Uterus (tissue), 4 donors: ENCODE results near the gene SELENOO. TPM values are rescaled to one million over a fixed set of nuclear protein-coding genes. Genes with fewer than 3 reads are reported as not detected.
A peak's percentile ranks its signal among the peaks of the same experiment; 100 is the strongest.

Source experiments
- DNase-seq, 2 donors: peaks; one replicate each; pipeline ENCODE4 v3.0.0-alpha.2; 2019 to 2020
- H3K27ac ChIP-seq, 2 donors: fragments of 200-600 bp; sonication (generic); 1 replicate in 1 of 2; 2 replicates in 1 of 2; pipeline ENCODE4 v1.5.1; 2016 to 2018
- H3K27me3 ChIP-seq, 2 donors: fragments of 200-600 bp; sonication (generic); one replicate each; pipeline ENCODE4 v1.5.1; 2018 to 2019; ENCODE audit warnings: control low read depth in 1 of 2
- H3K36me3 ChIP-seq, 2 donors: fragments of 200-600 bp; sonication (generic); one replicate each; pipeline ENCODE4 v1.5.1; 2019; ENCODE audit warnings: control low read depth in 1 of 2
- H3K4me1 ChIP-seq, 2 donors: fragments of 200-600 bp; sonication (generic); one replicate each; pipeline ENCODE4 v1.5.1; 2018 to 2019; ENCODE audit warnings: control low read depth in 1 of 2
- H3K4me3 ChIP-seq, 2 donors: fragments of 200-600 bp; sonication (generic); 1 replicate in 1 of 2; 2 replicates in 1 of 2; pipeline ENCODE4 v1.5.1; 2018 to 2019; ENCODE audit warnings: mild to moderate bottlenecking in 1 of 2
- H3K9me3 ChIP-seq, 2 donors: fragments of 200-600 bp; sonication (generic); one replicate each; pipeline ENCODE4 v1.5.1; 2019; ENCODE audit warnings: control low read depth in 1 of 2
- POLR2A ChIP-seq, 2 donors: fragments of 450-650 bp; IDR thresholded peaks; one replicate each; pipeline ENCODE4 v1.6.1; 2016; ENCODE audit warnings: antibody characterized with exemption in 2 of 2, mild to moderate bottlenecking in 1 of 2, moderate library complexity in 1 of 2
- intact Hi-C: fragments of 100-400 bp; cut with DNase I; formaldehyde crosslinking; loops from one replicate; pipeline ENCODE4 v1.15.1; 2023; ENCODE audit warnings: low total_unique reads
- total RNA-seq, 4 donors: library from RNA; depleted of rRNA in 3 of 4; stranded (reverse); fragments of >200 nt in 3 of 4; gene quantifications; one replicate each; pipeline versions ENCODE4 v1.1.0 to v1.2.4, GENCODE V29; 2014 to 2023
- TF ChIP-seq, protein P1 (sequence below), 4 experiments: fragments of 200-600 bp in 2 of 4; fragments of 450-650 bp in 2 of 4; sonication (generic) in 2 of 4; IDR thresholded peaks; one replicate each; pipeline ENCODE4 v1.5.1; 2016 to 2019; ENCODE audit warnings: antibody characterized with exemption in 4 of 4, mild to moderate bottlenecking in 2 of 4, moderate library complexity in 1 of 4
- donor health status: DM: yes; HTN: yes; CAD: no.

SELENOO gene
- total RNA-seq, 4 donors from 2014 or later: 1.5 to 22.1 (median 10.0) TPM

DNA sequence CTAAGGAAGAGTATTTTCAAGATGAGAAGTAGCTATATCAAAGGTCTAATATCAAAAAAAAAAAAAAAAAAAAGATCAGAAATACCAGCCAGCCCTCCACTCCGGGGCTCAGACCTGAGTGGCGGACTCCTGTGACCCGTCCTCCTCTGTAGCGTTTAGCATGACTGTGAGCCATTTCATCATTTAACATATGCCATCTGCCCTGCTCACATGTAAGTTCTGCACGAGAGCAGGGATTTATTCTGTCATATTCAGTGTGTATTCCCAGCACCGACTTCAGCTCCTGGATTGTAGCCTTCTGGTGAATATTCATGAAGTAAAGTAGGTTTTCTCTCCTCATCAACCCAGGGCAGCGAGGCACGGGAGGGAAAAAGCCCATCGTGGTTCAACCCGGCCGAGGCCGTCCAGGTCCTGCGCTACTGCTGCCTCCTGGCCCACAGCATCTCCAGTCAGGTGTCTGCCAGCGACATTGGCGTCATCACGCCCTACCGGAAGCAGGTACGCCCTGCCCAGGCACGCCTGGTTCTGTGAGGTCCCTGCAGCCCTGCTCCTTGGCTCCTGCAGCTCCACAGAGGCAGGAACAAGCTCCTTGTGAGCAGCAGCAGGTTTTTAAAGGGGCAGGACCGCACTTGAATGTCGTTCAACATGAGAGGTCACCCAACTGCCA, 43.0 kb upstream of the SELENOO start:
- no peak overlapping the region for H3K27ac ChIP-seq
- no peaks in the 10 kb centered on the region for H3K36me3 ChIP-seq
- H3K9me3 ChIP-seq: no peaks in the 10 kb centered on the region
- no peak for DNase-seq
- intact Hi-C loops: no loop called here
- no peaks in the 10 kb centered on the region for H3K27me3 ChIP-seq
- no peak overlapping the region for H3K4me3 ChIP-seq
- H3K4me1 ChIP-seq: no peaks in the 10 kb centered on the region
- TF ChIP-seq, protein P1, sequence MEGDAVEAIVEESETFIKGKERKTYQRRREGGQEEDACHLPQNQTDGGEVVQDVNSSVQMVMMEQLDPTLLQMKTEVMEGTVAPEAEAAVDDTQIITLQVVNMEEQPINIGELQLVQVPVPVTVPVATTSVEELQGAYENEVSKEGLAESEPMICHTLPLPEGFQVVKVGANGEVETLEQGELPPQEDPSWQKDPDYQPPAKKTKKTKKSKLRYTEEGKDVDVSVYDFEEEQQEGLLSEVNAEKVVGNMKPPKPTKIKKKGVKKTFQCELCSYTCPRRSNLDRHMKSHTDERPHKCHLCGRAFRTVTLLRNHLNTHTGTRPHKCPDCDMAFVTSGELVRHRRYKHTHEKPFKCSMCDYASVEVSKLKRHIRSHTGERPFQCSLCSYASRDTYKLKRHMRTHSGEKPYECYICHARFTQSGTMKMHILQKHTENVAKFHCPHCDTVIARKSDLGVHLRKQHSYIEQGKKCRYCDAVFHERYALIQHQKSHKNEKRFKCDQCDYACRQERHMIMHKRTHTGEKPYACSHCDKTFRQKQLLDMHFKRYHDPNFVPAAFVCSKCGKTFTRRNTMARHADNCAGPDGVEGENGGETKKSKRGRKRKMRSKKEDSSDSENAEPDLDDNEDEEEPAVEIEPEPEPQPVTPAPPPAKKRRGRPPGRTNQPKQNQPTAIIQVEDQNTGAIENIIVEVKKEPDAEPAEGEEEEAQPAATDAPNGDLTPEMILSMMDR (IDR thresholded peaks at IDR 0.05): no peak
- peak in 1 of 2 donors; percentile 10 for TF ChIP-seq POLR2A (IDR thresholded peaks at IDR 0.05)

DNA sequence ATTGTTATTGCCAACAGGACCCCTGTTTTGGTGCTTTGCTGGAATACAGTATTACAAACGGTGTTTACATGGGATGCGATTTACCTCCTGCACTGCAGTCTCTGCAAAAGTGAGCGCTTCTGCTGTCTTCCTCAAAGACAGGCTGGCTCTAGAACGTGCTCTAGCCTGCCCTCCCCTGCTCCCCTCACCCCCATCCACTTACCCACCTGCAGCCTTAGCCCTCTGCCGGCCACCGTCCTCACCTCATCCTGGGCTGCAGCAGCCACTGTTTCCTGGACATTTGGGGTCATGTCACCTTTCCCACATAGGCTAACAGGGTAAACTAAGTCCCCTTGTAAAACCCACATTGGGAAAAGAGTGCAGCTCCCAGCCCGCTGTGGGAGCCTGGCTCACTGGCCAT, 39.9 kb upstream of the SELENOO start:
- no peak overlapping the region for H3K27ac ChIP-seq
- no peak for TF ChIP-seq POLR2A (IDR thresholded peaks at IDR 0.05)
- TF ChIP-seq, protein P1 (IDR thresholded peaks at IDR 0.05): no peak
- H3K9me3 ChIP-seq: no peaks in the 10 kb centered on the region
- intact Hi-C loops: no loop called here
- DNase-seq: no peak
- no peak overlapping the region for H3K4me3 ChIP-seq
- no peaks in the 10 kb centered on the region for H3K4me1 ChIP-seq
- no peaks in the 10 kb centered on the region for H3K36me3 ChIP-seq
- no peaks in the 10 kb centered on the region for H3K27me3 ChIP-seq

DNA sequence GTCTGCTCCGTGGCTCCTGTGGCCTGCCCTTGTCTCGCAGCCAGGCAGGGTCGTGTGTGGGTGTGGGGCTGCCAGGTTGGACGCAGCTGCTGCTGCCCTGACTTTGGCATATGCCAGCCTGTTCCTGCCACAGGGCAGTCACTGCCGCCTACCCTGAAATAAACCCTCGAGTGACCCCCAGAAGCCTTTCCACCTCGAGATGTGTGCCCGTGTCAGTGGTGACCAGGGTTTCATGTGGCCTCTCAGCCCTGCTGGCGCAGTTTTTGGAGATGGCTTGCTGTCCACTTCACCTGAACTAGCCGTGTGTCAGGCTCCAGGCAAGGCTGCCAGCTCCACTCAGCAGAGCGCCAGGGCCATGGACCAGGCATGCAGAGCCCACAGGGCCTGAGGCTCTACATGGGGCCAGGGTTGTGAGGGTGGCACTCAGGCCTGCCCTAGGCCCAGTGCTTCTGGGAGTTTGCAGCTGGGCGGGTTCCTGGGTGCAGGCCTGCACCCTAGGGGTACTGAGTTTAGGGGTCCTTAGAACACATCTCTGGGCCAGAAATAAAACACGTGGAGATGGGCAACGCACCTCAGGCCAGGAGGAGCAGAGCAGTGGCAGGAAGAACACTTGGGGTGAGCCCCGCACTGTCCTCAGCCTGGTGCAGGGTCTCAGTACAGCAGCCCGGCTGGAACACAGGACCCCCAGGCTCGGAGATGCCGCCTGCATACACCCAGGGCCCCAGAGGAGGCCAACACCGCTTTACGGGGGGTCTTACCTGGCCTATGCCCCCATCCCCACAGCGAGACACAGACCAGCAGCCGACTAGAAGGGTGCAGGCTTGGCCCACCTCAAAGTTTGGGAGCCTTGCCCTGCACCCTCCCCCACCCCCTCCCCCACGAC, 39.1 kb upstream of the SELENOO start:
- no peaks in the 10 kb centered on the region for H3K9me3 ChIP-seq
- H3K27ac ChIP-seq: no peak overlapping the region
- no peak overlapping the region for H3K4me3 ChIP-seq
- H3K36me3 ChIP-seq: no peaks in the 10 kb centered on the region
- H3K27me3 ChIP-seq: no peaks in the 10 kb centered on the region
- DNase-seq: no peak
- intact Hi-C loops: no loop called here
- no peak for TF ChIP-seq POLR2A (IDR thresholded peaks at IDR 0.05)
- TF ChIP-seq, protein P1 (IDR thresholded peaks at IDR 0.05): no peak
- no peaks in the 10 kb centered on the region for H3K4me1 ChIP-seq

DNA sequence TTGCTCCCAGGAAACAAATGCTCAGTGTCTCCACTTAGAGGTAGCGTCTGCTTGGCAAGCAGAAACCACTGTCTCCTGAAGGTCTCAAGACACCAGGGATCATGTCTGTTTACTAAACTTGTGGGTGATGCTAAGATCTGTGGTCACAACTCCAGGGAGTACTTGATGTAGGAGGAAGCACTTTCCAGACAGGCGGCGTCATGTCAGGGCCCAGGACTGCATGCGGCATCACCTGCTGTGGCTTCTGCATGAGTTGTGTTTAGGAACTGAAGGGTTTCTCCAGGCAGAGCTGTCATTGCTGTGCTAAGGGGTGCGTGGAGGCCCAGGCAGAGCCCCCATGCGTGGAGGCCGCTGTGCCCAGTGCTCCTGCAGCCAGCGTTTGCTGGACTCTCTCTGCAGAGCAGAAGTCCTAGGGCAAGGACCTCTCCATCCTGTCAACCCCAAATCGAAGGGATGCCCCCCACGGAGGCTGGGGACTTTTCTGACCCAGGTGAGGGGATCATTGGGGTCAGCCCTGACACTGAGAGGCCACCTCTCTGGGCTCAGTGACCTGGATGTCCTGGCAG, 38.3 kb upstream of the SELENOO start:
- TF ChIP-seq POLR2A (IDR thresholded peaks at IDR 0.05): no peak
- TF ChIP-seq, protein P1 (IDR thresholded peaks at IDR 0.05): no peak
- Histone ChIP-seq H3K9me3 (no peaks in the 10 kb centered on the region), H3K27ac (no peak overlapping the region), H3K4me3 (no peak overlapping the region), H3K36me3 (no peaks in the 10 kb centered on the region), H3K4me1 (no peaks in the 10 kb centered on the region), H3K27me3 (no peaks in the 10 kb centered on the region)
- intact Hi-C loops: no loop called here
- DNase-seq: no peak
